ENCODE results near the gene SSTR5. TPM values are rescaled to one million over a fixed set of nuclear protein-coding genes. Genes with fewer than 3 reads are reported as not detected.

SSTR5 gene
- total and polyA plus RNA-seq, 2 experiments from 2014 or later = 0.77 to 1.3 TPM

DNA sequence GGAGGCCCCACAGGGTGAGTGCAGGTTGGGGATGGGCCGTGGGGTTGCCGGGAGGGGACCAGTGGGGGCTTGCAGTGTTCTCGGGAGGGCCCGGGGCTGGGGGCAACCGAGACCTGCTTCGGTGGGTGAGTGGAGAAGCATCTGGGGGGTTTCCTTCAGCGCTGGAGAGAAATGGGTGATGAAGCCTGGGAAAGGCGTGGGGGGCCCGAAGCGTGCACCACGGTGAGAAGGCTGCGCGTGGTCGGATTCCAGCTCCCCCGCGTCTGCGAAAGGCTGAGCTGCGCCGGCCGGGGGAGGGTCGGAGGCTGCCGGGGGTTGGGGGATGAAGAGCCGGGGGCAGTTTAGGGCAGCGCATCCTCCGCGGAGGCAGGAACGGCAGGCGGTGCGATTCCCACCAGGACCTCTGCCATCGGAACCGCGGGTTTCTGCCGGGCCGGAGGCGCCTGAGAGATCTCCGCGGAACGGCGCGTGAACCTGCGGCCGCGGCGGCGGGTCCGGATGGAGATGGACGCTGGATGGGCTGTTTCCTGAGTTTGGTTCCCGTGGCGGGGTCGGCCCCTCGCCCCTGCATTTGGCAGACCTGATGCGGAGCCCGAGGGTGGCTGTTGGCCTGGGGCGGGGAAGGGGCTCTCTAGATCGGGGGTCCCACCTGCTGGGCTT is 6.9 kb upstream of the SSTR5 start:
- TF ChIP-seq EZH2phosphoT487 (IDR thresholded peaks at IDR 0.05; ENCODE audit: low read depth, severe bottlenecking, unreplicated experiment) (no peak), EZH2 (IDR thresholded peaks at IDR 0.05; ENCODE audit: borderline replicate concordance) (no peak)
- TF ChIP-seq, protein P1, sequence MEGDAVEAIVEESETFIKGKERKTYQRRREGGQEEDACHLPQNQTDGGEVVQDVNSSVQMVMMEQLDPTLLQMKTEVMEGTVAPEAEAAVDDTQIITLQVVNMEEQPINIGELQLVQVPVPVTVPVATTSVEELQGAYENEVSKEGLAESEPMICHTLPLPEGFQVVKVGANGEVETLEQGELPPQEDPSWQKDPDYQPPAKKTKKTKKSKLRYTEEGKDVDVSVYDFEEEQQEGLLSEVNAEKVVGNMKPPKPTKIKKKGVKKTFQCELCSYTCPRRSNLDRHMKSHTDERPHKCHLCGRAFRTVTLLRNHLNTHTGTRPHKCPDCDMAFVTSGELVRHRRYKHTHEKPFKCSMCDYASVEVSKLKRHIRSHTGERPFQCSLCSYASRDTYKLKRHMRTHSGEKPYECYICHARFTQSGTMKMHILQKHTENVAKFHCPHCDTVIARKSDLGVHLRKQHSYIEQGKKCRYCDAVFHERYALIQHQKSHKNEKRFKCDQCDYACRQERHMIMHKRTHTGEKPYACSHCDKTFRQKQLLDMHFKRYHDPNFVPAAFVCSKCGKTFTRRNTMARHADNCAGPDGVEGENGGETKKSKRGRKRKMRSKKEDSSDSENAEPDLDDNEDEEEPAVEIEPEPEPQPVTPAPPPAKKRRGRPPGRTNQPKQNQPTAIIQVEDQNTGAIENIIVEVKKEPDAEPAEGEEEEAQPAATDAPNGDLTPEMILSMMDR (IDR thresholded peaks at IDR 0.05; ENCODE audit: poor library complexity) = no peak
- Histone ChIP-seq H3K4me2 (no peak overlapping the region), H3K9me3 (ENCODE audit: low read depth) (no peaks in the 10 kb centered on the region), H3K27ac (no peak overlapping the region), H2AFZ (no peak overlapping the region), H3K36me3 (replicated peaks; ENCODE audit: insufficient read depth, low read depth) (no peaks in the 10 kb centered on the region), H3K4me1 (ENCODE audit: insufficient read depth) (no peaks in the 10 kb centered on the region), H3K79me2 (no peaks in the 10 kb centered on the region), H4K20me1 (ENCODE audit: insufficient read depth, poor library complexity, severe bottlenecking) (no peaks in the 10 kb centered on the region), H3K4me3 (no peak overlapping the region), H3K9me2 (replicated peaks; ENCODE audit: insufficient read depth) (no peaks in the 10 kb centered on the region), H3K27me3 (peaks cover 5% of the 10 kb centered on the region)
- no peak for DNase-seq (ENCODE audit: low spot score)
- WGBS (ENCODE audit: low lambda C conversion rate, missing lambda C conversion rate) = 95% methylated on average over 33 of the region's 55 CpGs

DNA sequence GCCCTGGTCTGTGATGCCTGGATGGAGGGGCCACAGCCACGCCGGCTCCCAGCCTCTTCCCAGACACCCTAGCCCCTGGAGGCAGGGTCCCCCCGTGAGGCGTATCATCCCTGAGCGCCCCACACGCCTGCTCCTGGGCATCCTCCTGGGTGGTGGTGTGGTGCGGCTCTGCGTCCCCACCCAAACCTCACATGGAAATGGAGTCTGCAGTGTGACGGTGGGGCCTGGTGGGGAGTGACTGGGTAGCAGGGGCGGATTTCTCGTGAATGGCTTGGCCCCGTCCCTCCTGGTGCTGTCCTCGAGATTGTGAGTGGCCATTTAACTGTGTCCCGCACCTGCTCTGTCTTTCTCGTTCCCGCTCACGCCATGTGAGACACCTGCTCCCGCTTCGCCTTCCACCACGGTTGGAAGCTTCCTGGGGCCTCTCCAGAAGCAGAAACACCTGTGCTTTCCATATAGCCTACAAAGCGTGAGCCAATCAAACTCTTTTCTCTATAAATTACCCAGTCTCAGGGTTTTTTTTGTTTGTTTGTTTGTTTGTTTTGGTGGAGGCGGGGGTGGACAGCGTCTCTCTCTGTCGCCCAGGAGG is 5.9 kb upstream of the SSTR5 start:
- Histone ChIP-seq H3K27ac (no peak overlapping the region), H3K9me3 (ENCODE audit: low read depth) (no peaks in the 10 kb centered on the region), H2AFZ (no peak overlapping the region), H3K27me3 (peaks cover 15% of the 10 kb centered on the region), H3K4me1 (ENCODE audit: insufficient read depth) (no peaks in the 10 kb centered on the region), H3K79me2 (no peaks in the 10 kb centered on the region), H3K4me2 (no peak overlapping the region), H4K20me1 (ENCODE audit: insufficient read depth, poor library complexity, severe bottlenecking) (no peaks in the 10 kb centered on the region), H3K9me2 (replicated peaks; ENCODE audit: insufficient read depth) (no peaks in the 10 kb centered on the region), H3K4me3 (no peak overlapping the region), H3K36me3 (replicated peaks; ENCODE audit: insufficient read depth, low read depth) (no peaks in the 10 kb centered on the region)
- TF ChIP-seq, protein P1 (IDR thresholded peaks at IDR 0.05; ENCODE audit: poor library complexity) = no peak
- no peak for TF ChIP-seq EZH2 (IDR thresholded peaks at IDR 0.05; ENCODE audit: borderline replicate concordance)
- WGBS (ENCODE audit: low lambda C conversion rate, missing lambda C conversion rate) = 82% methylated on average over 24 of the region's 24 CpGs
- DNase-seq (ENCODE audit: low spot score) = no peak

- H3K36me3 ChIP-seq (replicated peaks; ENCODE audit: insufficient read depth, low read depth) = no peaks in the 10 kb centered on the region
- H3K79me2 ChIP-seq = no peaks in the 10 kb centered on the region
- DNase-seq (ENCODE audit: low spot score) = no peak
- no peaks in the 10 kb centered on the region for H3K9me2 ChIP-seq (replicated peaks; ENCODE audit: insufficient read depth)
- no peak overlapping the region for H2AFZ ChIP-seq
- 81% methylated on average over 15 of the region's 15 CpGs for WGBS (ENCODE audit: low lambda C conversion rate, missing lambda C conversion rate)
- H3K9me3 ChIP-seq (ENCODE audit: low read depth) = no peaks in the 10 kb centered on the region
- H3K4me1 ChIP-seq (ENCODE audit: insufficient read depth) = no peaks in the 10 kb centered on the region
- H3K4me2 ChIP-seq = no peak overlapping the region
- TF ChIP-seq EZH2 (IDR thresholded peaks at IDR 0.05; ENCODE audit: borderline replicate concordance) = no peak
- TF ChIP-seq, protein P1 (IDR thresholded peaks at IDR 0.05; ENCODE audit: poor library complexity) = no peak
- no peak for TF ChIP-seq EZH2phosphoT487 (IDR thresholded peaks at IDR 0.05; ENCODE audit: low read depth, severe bottlenecking, unreplicated experiment)
- H3K4me3 ChIP-seq = no peak overlapping the region
- H3K27me3 ChIP-seq = peaks cover 23% of the 10 kb centered on the region
- no peak overlapping the region for H3K27ac ChIP-seq
- no peaks in the 10 kb centered on the region for H4K20me1 ChIP-seq (ENCODE audit: insufficient read depth, poor library complexity, severe bottlenecking)
Measured at GRCh38 chr16:1067629-1068028, 4.9 kb upstream of the SSTR5 start.

All from hepatocyte (in vitro differentiated cells).